Ovary (tissue), 3 donors: ENCODE measurements around the gene SORD.

Experiments
- POLR2A ChIP-seq: fragments of 450-650 bp; IDR thresholded peaks from one replicate; pipeline ENCODE4 v1.6.1; 2017; ENCODE audit warnings: antibody characterized with exemption, mild to moderate bottlenecking, moderate library complexity
- TF ChIP-seq, protein P1 (sequence below), 3 donors: fragments of 450-650 bp in 2 of 3; fragments of 200-600 bp in 1 of 3; IDR thresholded peaks; one replicate each; pipeline versions ENCODE4 v1.5.1 to v1.8.0; 2016 to 2022; ENCODE audit warnings: antibody characterized with exemption in 3 of 3, mild to moderate bottlenecking in 1 of 3
- donor health status: DM: no; HTN: no; CAD: no.

DNA sequence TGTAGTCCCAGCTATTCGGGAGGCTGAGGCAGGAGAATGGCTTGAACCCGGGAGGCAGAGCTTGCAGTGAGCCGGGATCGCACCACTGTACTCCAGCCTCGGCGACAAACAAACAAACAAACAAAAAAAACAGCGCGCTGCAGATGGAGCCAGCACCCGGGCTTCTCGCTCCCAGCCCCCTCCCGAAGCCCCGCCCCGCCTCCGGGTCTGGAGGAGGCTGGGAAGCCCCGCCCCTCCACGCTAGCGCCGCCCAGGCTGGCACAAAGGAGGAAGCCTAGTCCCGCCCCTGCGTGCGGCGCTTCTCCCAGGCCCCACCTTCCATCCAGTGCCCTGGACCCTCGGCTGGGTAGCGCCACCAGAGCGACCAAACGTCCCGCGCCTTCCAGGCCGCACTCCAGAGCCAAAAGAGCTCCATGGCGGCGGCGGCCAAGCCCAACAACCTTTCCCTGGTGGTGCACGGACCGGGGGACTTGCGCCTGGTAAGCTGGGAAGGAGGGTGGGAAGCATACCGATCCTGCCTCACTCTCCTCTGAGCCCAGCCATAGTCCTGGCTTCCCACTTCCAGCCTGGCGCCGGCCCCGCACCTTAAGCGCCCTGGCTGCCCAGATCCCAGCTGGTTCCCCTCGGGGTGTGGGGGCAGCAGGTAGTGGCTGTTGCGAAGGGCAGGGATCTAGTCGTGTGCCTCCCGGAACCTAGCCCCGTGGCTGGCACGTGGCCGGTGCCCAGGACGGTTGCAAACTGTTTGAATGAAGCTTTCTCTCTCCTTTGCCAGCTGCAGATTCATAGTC, at the start of gene SORD:
- no peak for TF ChIP-seq POLR2A
- TF ChIP-seq, protein P1, sequence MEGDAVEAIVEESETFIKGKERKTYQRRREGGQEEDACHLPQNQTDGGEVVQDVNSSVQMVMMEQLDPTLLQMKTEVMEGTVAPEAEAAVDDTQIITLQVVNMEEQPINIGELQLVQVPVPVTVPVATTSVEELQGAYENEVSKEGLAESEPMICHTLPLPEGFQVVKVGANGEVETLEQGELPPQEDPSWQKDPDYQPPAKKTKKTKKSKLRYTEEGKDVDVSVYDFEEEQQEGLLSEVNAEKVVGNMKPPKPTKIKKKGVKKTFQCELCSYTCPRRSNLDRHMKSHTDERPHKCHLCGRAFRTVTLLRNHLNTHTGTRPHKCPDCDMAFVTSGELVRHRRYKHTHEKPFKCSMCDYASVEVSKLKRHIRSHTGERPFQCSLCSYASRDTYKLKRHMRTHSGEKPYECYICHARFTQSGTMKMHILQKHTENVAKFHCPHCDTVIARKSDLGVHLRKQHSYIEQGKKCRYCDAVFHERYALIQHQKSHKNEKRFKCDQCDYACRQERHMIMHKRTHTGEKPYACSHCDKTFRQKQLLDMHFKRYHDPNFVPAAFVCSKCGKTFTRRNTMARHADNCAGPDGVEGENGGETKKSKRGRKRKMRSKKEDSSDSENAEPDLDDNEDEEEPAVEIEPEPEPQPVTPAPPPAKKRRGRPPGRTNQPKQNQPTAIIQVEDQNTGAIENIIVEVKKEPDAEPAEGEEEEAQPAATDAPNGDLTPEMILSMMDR (IDR thresholded peaks at IDR 0.05) = no peak
